ENCODE results near the gene FOXN1. TPM values are rescaled to one million over a fixed set of nuclear protein-coding genes. Genes with fewer than 3 reads are reported as not detected.

FOXN1 gene
- total and polyA plus RNA-seq, 10 of the 15 experiments (the other 5 are each of a cell fraction or from before 2014, with no cell fraction given): not detected

- TF ChIP-seq SMARCA5 (IDR thresholded peaks at IDR 0.05) (peak; percentile 96), CTCF (IDR thresholded peaks at IDR 0.05 in 2 of 3, conservative IDR thresholded peaks at IDR 0.05 in 1 of 3; ENCODE audit: control insufficient read depth in 2 of 3, extremely low read depth in 1 of 3, insufficient read depth in 1 of 3, low read depth in 3 of 3, low read length in 3 of 3) (peak; percentile 5 to 19 (median 14); a peak in 4 of 6 replicates), FOS (IDR thresholded peaks at IDR 0.05; ENCODE audit: borderline replicate concordance, extremely low read depth, insufficient read length) (no peak), MLLT1 (IDR thresholded peaks at IDR 0.05) (no peak), POLR2AphosphoS5 (IDR thresholded peaks at IDR 0.05; ENCODE audit: low read length) (peak; percentile 40; the same call in 1 of the 2 replicates), SIN3A (IDR thresholded peaks at IDR 0.05; ENCODE audit: low read depth, low read length) (0 out of 2 replicates have a peak, but pooled peaks have one; percentile 63), POLR2A (IDR thresholded peaks at IDR 0.05; ENCODE audit: low read depth, low read length) (peak; percentile 50), RBBP5 (conservative IDR thresholded peaks at IDR 0.05) (no peak), ZNF207 (IDR thresholded peaks at IDR 0.05; ENCODE audit: borderline replicate concordance) (peak; percentile 54; the same call in 1 of the 2 replicates), NBN (IDR thresholded peaks at IDR 0.05) (0 out of 2 replicates have a peak, but pooled peaks have one; percentile 55), ETV6 (conservative IDR thresholded peaks at IDR 0.05 in 1 of 2, IDR thresholded peaks at IDR 0.05 in 1 of 2; ENCODE audit: borderline replicate concordance in 1 of 2, low read depth in 1 of 2) (0 out of 4 replicates have a peak, but pooled peaks of 1 of the 2 experiments have one; percentile 57), LARP7 (IDR thresholded peaks at IDR 0.05) (no peak; the same call in 1 of the 2 replicates), SMAD5 (IDR thresholded peaks at IDR 0.05; ENCODE audit: low read depth) (0 out of 2 replicates have a peak, but pooled peaks have one; percentile 25), RELB (IDR thresholded peaks at IDR 0.05; ENCODE audit: low read depth) (peak; percentile 46; the same call in 1 of the 2 replicates), IKZF1 (conservative IDR thresholded peaks at IDR 0.05) (peak; percentile 81; the same call in 1 of the 2 replicates), POU2F2 (IDR thresholded peaks at IDR 0.05; ENCODE audit: borderline replicate concordance, low read depth, low read length) (no peak), SRF (IDR thresholded peaks at IDR 0.05; ENCODE audit: low read depth in 2 of 2, low read length in 2 of 2) (no peak), ZNF217 (IDR thresholded peaks at IDR 0.05) (peak; percentile 71; the same call in 1 of the 2 replicates), ASH2L (IDR thresholded peaks at IDR 0.05; ENCODE audit: borderline replicate concordance, low read depth) (no peak), IKZF2 (IDR thresholded peaks at IDR 0.05) (peak; percentile 43 to 64; a peak in 2 of 4 replicates), PAX5 (IDR thresholded peaks at IDR 0.05; ENCODE audit: borderline replicate concordance, low read depth, low read length) (0 out of 2 replicates have a peak, but pooled peaks have one; percentile 25), RUNX3 (IDR thresholded peaks at IDR 0.05; ENCODE audit: low read length) (no peak), PKNOX1 (IDR thresholded peaks at IDR 0.05) (peak; percentile 44; the same call in 1 of the 2 replicates), RELA (IDR thresholded peaks at IDR 0.05; ENCODE audit: borderline replicate concordance, partially characterized antibody) (peak; percentile 89), ATF7 (IDR thresholded peaks at IDR 0.05; ENCODE audit: low read depth) (0 out of 2 replicates have a peak, but pooled peaks have one; percentile 14)
Observed at GRCh38 chr17:28549236-28550132, 43.3 kb downstream of the FOXN1 start (continued).

All from GM12878 (cell line).